ENCODE data around the gene SHISA7.
A peak's percentile ranks its signal among the peaks of the same experiment; 100 is the strongest.
"Not testable (repeated sequence)": the region's sequence is repeated elsewhere in the genome, so short reads cannot be mapped to it uniquely, and the experiment has no call there.

Gene SHISA7

GRCh38 chr19:55452749-55453346 is 9.7 kb upstream of the SHISA7 start:
- H3K4me3 ChIP-seq (replicated peaks; ENCODE audit: insufficient read depth, low read length): no peak overlapping the region
- no peak for TF ChIP-seq REST (IDR thresholded peaks at IDR 0.05; ENCODE audit: insufficient replicate concordance, low read depth)
- no peak for TF ChIP-seq GABPA (IDR thresholded peaks at IDR 0.05; ENCODE audit: low read depth)
- TF ChIP-seq, protein P1, sequence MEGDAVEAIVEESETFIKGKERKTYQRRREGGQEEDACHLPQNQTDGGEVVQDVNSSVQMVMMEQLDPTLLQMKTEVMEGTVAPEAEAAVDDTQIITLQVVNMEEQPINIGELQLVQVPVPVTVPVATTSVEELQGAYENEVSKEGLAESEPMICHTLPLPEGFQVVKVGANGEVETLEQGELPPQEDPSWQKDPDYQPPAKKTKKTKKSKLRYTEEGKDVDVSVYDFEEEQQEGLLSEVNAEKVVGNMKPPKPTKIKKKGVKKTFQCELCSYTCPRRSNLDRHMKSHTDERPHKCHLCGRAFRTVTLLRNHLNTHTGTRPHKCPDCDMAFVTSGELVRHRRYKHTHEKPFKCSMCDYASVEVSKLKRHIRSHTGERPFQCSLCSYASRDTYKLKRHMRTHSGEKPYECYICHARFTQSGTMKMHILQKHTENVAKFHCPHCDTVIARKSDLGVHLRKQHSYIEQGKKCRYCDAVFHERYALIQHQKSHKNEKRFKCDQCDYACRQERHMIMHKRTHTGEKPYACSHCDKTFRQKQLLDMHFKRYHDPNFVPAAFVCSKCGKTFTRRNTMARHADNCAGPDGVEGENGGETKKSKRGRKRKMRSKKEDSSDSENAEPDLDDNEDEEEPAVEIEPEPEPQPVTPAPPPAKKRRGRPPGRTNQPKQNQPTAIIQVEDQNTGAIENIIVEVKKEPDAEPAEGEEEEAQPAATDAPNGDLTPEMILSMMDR (IDR thresholded peaks at IDR 0.05; ENCODE audit: insufficient read depth, low read length): no peak
- TF ChIP-seq SPI1 (IDR thresholded peaks at IDR 0.05; ENCODE audit: borderline replicate concordance, low read depth): no peak
- no peak for TF ChIP-seq POLR2AphosphoS5 (IDR thresholded peaks at IDR 0.05; ENCODE audit: low read depth)
- peaks cover 9% of the 10 kb centered on the region for H3K27me3 ChIP-seq (ENCODE audit: insufficient read depth, poor library complexity, severe bottlenecking)
- no peak for DNase-seq (ENCODE audit: low read depth in 1 of 2, low spot score in 1 of 2)
- H3K27ac ChIP-seq (replicated peaks): no peak overlapping the region

DNA sequence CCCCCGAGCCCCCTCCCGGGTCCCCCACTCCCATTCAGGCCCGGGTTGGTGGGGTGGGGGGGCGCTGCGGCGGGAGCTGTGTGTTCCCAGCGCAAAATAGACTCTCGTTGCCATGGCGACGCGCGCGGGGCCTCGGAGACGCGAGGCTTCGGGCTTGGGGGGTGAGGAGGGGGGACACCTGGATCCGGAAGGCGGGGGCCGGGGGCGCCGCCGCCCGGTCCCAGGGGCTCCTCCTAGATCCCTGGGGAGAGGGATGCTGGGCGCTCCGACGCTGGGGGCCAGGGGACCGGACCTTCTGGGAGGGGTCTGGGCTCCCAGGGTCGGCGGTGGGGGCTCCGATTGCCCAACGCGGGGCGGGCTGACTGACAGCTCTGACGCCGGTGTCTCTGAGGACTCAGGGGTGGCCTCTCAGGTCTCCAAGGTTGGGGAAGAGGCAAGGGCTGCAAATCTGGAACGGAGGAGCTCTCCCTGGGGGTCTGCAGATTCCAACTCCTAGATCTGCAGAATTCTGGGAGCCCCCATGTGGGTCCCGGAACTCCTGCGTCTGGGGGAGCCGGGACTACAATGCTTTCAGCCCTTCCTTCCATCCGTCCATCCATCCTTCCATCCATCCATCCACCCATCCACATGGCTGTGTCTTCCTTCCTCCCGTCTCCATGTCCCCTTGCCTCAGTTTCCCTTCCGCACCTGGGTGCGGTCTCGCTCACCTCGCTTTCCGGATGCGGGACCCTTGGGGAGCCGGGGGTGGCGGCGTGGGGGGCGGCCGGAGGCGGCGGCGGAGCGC is 9.1 kb upstream of the SHISA7 start:
- TF ChIP-seq POLR2AphosphoS5 (IDR thresholded peaks at IDR 0.05; ENCODE audit: low read depth): 0 out of 2 replicates have a peak, but pooled peaks have one; percentile 12
- TF ChIP-seq GABPA (IDR thresholded peaks at IDR 0.05; ENCODE audit: low read depth): no peak
- DNase-seq (ENCODE audit: low read depth in 1 of 2, low spot score in 1 of 2): no peak
- peaks cover 9% of the 10 kb centered on the region for H3K27me3 ChIP-seq (ENCODE audit: insufficient read depth, poor library complexity, severe bottlenecking)
- H3K4me3 ChIP-seq (replicated peaks; ENCODE audit: insufficient read depth, low read length): no peak overlapping the region
- H3K27ac ChIP-seq (replicated peaks): no peak overlapping the region

DNA sequence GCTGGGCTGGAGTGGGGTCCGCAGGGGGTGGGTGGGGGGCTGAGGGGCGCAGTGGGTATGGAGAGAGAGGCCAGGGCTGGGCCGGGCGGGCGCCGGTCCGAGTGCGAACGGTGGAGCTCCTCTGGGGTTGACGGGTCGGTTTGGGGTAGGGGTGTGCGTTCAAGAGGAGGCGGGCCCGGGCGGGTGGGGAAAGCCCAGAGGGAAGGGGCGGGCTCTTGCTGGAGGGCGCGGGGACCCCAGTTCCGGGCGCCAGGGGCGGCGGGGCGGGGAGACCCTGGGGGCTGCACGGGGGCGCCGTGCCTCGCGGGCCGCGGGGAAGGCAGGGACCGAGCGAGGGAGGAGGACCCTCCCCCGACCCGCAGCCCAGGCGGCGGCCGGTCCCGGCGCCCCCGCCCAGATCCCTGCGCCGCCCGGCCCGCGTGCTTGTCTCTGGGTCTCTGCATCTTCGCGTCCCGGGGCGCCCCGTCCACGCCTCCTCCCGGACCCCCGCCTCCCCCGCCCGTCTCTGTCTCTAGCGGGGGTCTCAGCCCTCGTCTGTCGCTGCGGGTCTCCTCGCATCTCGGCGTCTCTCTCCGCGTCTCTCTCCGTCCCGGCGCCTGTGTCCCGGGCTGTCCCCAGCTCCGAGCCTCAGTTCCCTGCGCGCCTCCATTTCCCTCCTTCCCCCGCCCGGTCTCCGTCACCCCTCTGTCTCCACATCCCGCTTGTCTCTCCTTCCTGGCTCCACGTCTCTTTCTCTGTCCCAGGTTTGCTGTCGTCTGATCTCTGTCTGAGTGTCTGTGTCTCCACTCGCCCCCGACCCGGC is 8.3 kb upstream of the SHISA7 start:
- peaks cover 9% of the 10 kb centered on the region for H3K27me3 ChIP-seq (ENCODE audit: insufficient read depth, poor library complexity, severe bottlenecking)
- DNase-seq (ENCODE audit: low read depth in 1 of 2, low spot score in 1 of 2): no peak
- H3K4me3 ChIP-seq (replicated peaks; ENCODE audit: insufficient read depth, low read length): no peak overlapping the region
- no peak overlapping the region for H3K27ac ChIP-seq (replicated peaks)
- TF ChIP-seq, protein P1 (IDR thresholded peaks at IDR 0.05; ENCODE audit: insufficient read depth, low read length): no peak
- no peak for TF ChIP-seq POLR2AphosphoS5 (IDR thresholded peaks at IDR 0.05; ENCODE audit: low read depth)
- no peak for TF ChIP-seq REST (IDR thresholded peaks at IDR 0.05; ENCODE audit: insufficient replicate concordance, low read depth)
- TF ChIP-seq GABPA (IDR thresholded peaks at IDR 0.05; ENCODE audit: low read depth): no peak
- TF ChIP-seq SPI1 (IDR thresholded peaks at IDR 0.05; ENCODE audit: borderline replicate concordance, low read depth): no peak

DNA sequence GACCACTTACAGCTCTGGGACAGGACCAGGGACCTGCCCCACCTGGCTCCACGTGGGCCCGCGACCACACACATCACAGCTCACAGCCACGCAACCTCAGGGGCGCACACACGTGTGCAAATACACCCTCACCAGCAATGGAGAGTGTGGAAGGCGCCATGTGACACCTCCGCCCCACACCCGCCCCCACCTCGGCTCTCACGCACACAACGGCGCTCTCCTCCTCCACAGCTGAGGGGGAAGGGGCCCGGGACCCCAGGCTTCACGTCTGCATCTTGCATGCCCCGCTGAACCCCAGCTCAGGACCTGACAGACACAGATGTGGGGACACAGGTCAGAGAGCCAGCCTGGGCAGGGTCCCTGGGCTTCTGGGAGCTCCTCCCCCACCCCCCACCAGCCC is 6.4 kb upstream of the SHISA7 start:
- TF ChIP-seq POLR2AphosphoS5 (IDR thresholded peaks at IDR 0.05; ENCODE audit: low read depth): no peak
- no peak for TF ChIP-seq REST (IDR thresholded peaks at IDR 0.05; ENCODE audit: insufficient replicate concordance, low read depth)
- no peak for TF ChIP-seq GABPA (IDR thresholded peaks at IDR 0.05; ENCODE audit: low read depth)
- TF ChIP-seq, protein P1 (IDR thresholded peaks at IDR 0.05; ENCODE audit: insufficient read depth, low read length): no peak
- no peak for TF ChIP-seq SPI1 (IDR thresholded peaks at IDR 0.05; ENCODE audit: borderline replicate concordance, low read depth)
- DNase-seq (ENCODE audit: low read depth in 1 of 2, low spot score in 1 of 2): no peak
- Histone ChIP-seq H3K27ac (replicated peaks) (no peak overlapping the region), H3K4me3 (replicated peaks; ENCODE audit: insufficient read depth, low read length) (no peak overlapping the region), H3K27me3 (ENCODE audit: insufficient read depth, poor library complexity, severe bottlenecking) (peaks cover 14% of the 10 kb centered on the region)

DNA sequence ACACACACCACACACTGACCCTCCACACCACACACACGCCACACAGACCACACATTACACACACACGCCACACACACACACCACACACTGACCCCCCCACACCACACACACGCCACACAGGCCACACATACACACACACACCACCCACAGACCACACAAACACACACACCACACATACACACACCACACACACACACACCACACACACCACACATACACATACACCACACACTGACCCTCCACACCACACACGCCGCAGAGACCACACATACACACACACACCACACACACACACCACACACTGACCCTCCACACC is 5.0 kb upstream of the SHISA7 start:
- H3K4me3 ChIP-seq (replicated peaks; ENCODE audit: insufficient read depth, low read length); H3K27ac ChIP-seq (replicated peaks); DNase-seq (ENCODE audit: low read depth in 1 of 2, low spot score in 1 of 2): not testable (repeated sequence)
- peaks cover 24% of the 10 kb centered on the region for H3K27me3 ChIP-seq (ENCODE audit: insufficient read depth, poor library complexity, severe bottlenecking)
